A673 (cell line): ENCODE data around the gene MPHOSPH10. TPM values are rescaled to one million over a fixed set of nuclear protein-coding genes. Genes with fewer than 3 reads are reported as not detected.
"Not testable (repeated sequence)": the region's sequence is repeated elsewhere in the genome, so short reads cannot be mapped to it uniquely, and the experiment has no call there.

Source experiments
- BruUV-seq: library from RNA; stranded (reverse); fragments of 400-500 nt; replicated peaks from 2 replicates; lab custom pipeline; 2021; lab: Mats Ljungman, UMichigan
- CTCF ChIA-PET: fragments of 300-600 bp; sonication (Branson Sonifier 250); formaldehyde crosslinking; loops from one replicate; lab custom pipeline; 2022; ENCODE audit warnings: antibody characterized with exemption; lab: Charles Lee
- POLR2A ChIA-PET: fragments of 300-600 bp; sonication (Branson Sonifier 250); formaldehyde crosslinking; loops from one replicate; lab custom pipeline; 2022; ENCODE audit warnings: antibody characterized with exemption; ENCODE audit not compliant: low non-redundant PET; lab: Charles Lee
- DNase-seq: peaks from one replicate; pipeline ENCODE4 v3.0.0-alpha.2; 2015; ENCODE audit warnings: low spot score
- H3K27ac ChIP-seq: fragments of 200-600 bp; sonication (generic); 2 replicates; pipeline ENCODE4 v1.5.1; 2016; ENCODE audit warnings: mixed run types, low read depth, mild to moderate bottlenecking, mixed read lengths, antibody characterized with exemption, low read length; ENCODE audit not compliant: poor library complexity, severe bottlenecking
- H3K27me3 ChIP-seq: fragments of 200-600 bp; sonication (generic); replicated peaks from 2 replicates; pipeline ENCODE4 v1.6.1; 2017; ENCODE audit warnings: mixed run types, low read depth, mild to moderate bottlenecking, mixed read lengths, antibody characterized with exemption, low read length; ENCODE audit not compliant: insufficient read depth, poor library complexity
- H3K36me3 ChIP-seq: fragments of 200-600 bp; sonication (generic); 2 replicates; pipeline ENCODE4 v1.6.1; 2016; ENCODE audit warnings: mixed run types, mild to moderate bottlenecking, mixed read lengths, antibody characterized with exemption, low read length; ENCODE audit not compliant: insufficient read depth, poor library complexity, severe bottlenecking
- H3K4me1 ChIP-seq: fragments of 200-600 bp; sonication (generic); 2 replicates; pipeline ENCODE4 v1.6.1; 2017; ENCODE audit warnings: mixed run types, mild to moderate bottlenecking, mixed read lengths, antibody characterized with exemption, low read length; ENCODE audit not compliant: insufficient read depth, poor library complexity, severe bottlenecking
- H3K4me3 ChIP-seq: fragments of 200-600 bp; sonication (generic); 2 replicates; pipeline ENCODE4 v1.5.1; 2016; ENCODE audit warnings: low read depth, mixed run types, mild to moderate bottlenecking, mixed read lengths, low read length; ENCODE audit not compliant: poor library complexity, severe bottlenecking
- H3K9me3 ChIP-seq: fragments of 200-600 bp; sonication (generic); 2 replicates; pipeline ENCODE4 v1.6.1; 2016; ENCODE audit warnings: mixed run types, low read depth, mild to moderate bottlenecking, mixed read lengths, antibody characterized with exemption, low read length; ENCODE audit not compliant: poor library complexity, severe bottlenecking
- CTCF ChIP-seq: fragments of 300-800, 200-600 bp; sonication (generic); conservative IDR thresholded peaks from 2 replicates; pipeline ENCODE4 v1.5.1; 2017; ENCODE audit warnings: low read depth, mild to moderate bottlenecking, antibody characterized with exemption, low read length, moderate library complexity, mixed read lengths
- EZH2 ChIP-seq: fragments of 200-600 bp; sonication (generic); IDR thresholded peaks from 2 replicates; pipeline ENCODE4 v1.6.1; 2017; ENCODE audit warnings: borderline replicate concordance, low read depth, mild to moderate bottlenecking, mixed read lengths, antibody characterized with exemption, low read length; ENCODE audit not compliant: poor library complexity, severe bottlenecking
- intact Hi-C: fragments of 100-400 bp; cut with micrococcal nuclease; formaldehyde crosslinking; loops from one replicate; pipeline ENCODE4 v1.10.0; 2022; ENCODE audit not compliant: unreplicated experiment
- total RNA-seq: library from RNA; stranded (reverse); gene quantifications from 2 replicates; pipeline ENCODE4 v1.2.3, GENCODE V29; 2021

Gene MPHOSPH10
- total RNA-seq, 1 experiment from 2014 or later = 66.3 TPM

DNA sequence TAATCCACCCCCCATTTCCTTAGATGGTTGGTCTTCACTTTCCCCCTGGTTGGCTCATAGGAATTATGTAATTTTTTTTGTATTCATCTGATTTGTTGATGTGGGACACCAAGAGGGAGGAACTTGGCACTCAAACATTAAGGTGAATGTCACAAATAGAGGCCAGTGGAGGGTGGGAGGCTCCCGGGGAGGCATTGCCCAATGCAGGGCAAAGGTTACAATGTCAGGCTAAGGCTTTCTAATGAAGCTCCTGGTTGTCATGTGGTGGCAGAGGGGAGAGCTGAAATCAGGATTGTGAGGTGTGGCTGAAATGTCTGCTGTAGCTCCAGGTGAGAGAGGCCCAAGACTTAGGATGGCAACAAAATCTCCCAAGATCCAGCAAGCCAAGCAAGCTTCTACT lies 42.7 kb downstream of the MPHOSPH10 start:
- CTCF ChIA-PET = interaction anchor here (0.5 to 0.6 kb wide), 2 partner anchors 8 to 341 kb away, joined by 3 to 5 read pairs; no protein-coding TSS in a partner anchor
- POLR2A ChIA-PET = no interaction called here
- BruUV-seq = no TSS peak

DNA sequence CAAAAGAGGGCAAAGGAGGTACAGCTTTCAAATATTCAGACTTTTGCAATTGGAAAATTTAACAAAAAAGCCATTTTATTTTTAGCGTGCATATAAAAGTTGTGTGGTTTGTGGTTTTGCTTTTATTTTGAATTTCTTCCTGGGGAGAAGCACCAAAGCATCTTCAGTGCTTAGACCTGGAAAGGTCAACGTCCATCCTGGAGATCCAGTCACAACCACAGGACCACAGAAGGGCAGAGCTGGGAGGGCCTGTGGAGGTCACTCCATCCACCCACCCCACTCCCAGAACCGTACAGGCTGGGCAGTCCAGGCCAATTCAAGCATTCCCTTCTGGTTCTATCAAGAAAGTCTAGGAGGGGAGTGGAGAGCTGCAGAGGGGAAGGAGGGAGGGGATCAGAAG lies 43.8 kb downstream of the MPHOSPH10 start:
- H3K27ac ChIP-seq = no peak overlapping the region
- no TSS peak for BruUV-seq
- no peaks in the 10 kb centered on the region for H3K9me3 ChIP-seq
- H3K36me3 ChIP-seq = no peaks in the 10 kb centered on the region
- TF ChIP-seq EZH2 = no peak
- no peak for TF ChIP-seq CTCF
- POLR2A ChIA-PET = no interaction called here
- H3K4me3 ChIP-seq = no peak overlapping the region
- intact Hi-C loops = no loop called here
- no peak for DNase-seq
- CTCF ChIA-PET = no interaction called here
- H3K4me1 ChIP-seq = no peaks in the 10 kb centered on the region
- H3K27me3 ChIP-seq = no peaks in the 10 kb centered on the region

More for the DNA sequence above, 42.7 kb downstream of the MPHOSPH10 start:
- Histone ChIP-seq H3K4me1 (no peaks in the 10 kb centered on the region), H3K27me3 (no peaks in the 10 kb centered on the region), H3K4me3 (no peak overlapping the region), H3K36me3 (no peaks in the 10 kb centered on the region), H3K9me3 (no peaks in the 10 kb centered on the region), H3K27ac (no peak overlapping the region)
- intact Hi-C loops = no loop called here
- TF ChIP-seq EZH2 (no peak), CTCF (no peak)
- no peak for DNase-seq

DNA sequence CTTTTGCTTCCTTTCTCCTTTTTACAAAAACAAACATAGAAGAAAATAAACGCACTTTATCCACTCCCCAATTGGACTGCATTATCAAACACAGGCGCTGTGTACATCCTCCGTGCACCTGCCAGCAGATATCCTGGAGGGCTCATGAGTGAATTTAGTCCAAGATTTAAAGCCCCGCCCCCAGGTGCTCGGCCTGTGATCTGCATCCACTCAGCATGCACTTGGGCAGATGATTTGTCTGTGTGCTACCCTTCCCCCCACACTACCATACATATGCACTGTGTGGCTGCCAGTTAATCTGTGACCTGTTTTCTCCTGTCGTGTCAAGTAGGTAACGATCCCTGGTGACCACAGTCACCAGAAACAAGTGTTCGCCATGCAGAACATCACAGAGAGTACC lies 48.4 kb downstream of the MPHOSPH10 start:
- H3K27me3 ChIP-seq, CTCF ChIA-PET, BruUV-seq, intact Hi-C loops, H3K9me3 ChIP-seq, H3K4me1 ChIP-seq, DNase-seq, H3K36me3 ChIP-seq, H3K4me3 ChIP-seq, POLR2A ChIA-PET, H3K27ac ChIP-seq: not testable (repeated sequence)

DNA sequence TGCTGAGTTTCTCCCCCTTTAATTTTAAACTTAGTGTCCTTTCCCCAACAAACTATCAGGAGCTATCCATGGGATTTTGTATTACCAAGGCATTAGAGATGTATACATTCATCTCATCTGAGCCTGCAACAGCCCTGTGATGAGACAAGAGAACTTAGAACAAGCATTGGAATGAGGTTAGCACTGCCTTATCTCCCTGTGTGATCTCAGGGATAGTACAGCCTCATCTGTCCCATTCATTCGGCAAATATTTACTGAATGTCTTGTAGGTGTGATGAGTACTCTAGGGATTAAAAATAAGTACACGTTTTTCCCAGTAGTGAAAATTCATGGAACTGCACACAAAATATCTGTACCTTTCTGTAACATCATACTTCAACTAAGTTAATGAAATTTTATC lies 50.9 kb downstream of the MPHOSPH10 start:
- H3K4me3 ChIP-seq = no peak overlapping the region
- no peaks in the 10 kb centered on the region for H3K27me3 ChIP-seq
- TF ChIP-seq CTCF = no peak
- H3K9me3 ChIP-seq = no peaks in the 10 kb centered on the region
- no TSS peak for BruUV-seq
- H3K4me1 ChIP-seq = no peaks in the 10 kb centered on the region
- no peaks in the 10 kb centered on the region for H3K36me3 ChIP-seq
- CTCF ChIA-PET = interaction anchor here (0.7 kb wide), 1 partner anchor 8 kb away, joined by 5 read pairs; no protein-coding TSS in a partner anchor
- POLR2A ChIA-PET = no interaction called here
- H3K27ac ChIP-seq = no peak overlapping the region
- DNase-seq = no peak
- intact Hi-C loops = no loop called here

DNA sequence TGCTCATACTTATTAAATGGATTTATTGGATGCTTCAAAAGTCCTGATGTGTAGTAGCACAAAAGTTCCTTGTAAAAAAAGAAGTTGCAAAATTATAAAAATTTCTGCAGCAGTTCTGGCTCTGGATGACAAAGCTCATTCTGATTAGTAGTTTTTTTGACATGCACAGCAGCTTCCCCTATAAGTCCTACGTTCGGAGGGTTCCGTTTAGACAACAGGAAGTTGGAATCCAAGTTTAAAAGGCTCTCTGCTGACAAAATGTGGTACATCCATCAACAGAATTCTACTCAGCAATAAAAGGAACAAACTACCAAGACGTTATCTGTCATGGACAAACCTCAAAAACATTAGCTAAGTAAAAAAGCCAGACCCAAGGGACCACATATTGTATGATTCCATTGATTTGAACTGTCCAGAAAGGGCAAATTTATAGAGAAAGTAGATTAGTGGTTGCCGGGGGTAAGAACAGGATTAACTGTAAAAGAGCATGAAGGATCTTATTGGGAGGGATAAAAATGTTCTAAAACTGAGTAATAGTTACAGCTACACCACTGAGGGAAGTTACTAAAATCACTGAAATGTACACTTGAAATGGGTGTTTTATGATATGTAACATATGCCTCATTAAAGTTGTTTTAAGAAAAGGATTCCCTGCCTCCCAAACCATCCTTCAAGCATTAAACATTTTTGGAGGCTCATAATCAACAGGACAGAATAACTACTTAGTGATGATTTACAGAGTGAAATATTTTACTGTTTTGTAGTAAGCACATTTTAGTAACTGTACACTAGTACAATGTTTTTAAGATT lies 53.1 kb downstream of the MPHOSPH10 start:
- POLR2A ChIA-PET, H3K36me3 ChIP-seq, CTCF ChIA-PET, H3K27ac ChIP-seq, DNase-seq, H3K27me3 ChIP-seq, H3K9me3 ChIP-seq, intact Hi-C loops, H3K4me1 ChIP-seq, H3K4me3 ChIP-seq, BruUV-seq: not testable (repeated sequence)
